Activated naive CD8-positive, alpha-beta T cell (primary cell): ENCODE data around the gene AVPR2.

Experiments used
- H3K27ac Mint-ChIP-seq: one replicate; pipeline ENCODE4 v1.8.0; 2021; ENCODE audit warnings: mixed read lengths
- H3K27me3 Mint-ChIP-seq: one replicate; pipeline ENCODE4 v1.8.0; 2021; ENCODE audit warnings: mixed read lengths
- H3K36me3 Mint-ChIP-seq: one replicate; pipeline ENCODE4 v1.8.0; 2021; ENCODE audit warnings: mixed read lengths
- H3K4me1 Mint-ChIP-seq: one replicate; pipeline ENCODE4 v1.8.0; 2021; ENCODE audit warnings: low read depth, mixed read lengths
- H3K4me3 Mint-ChIP-seq: one replicate; pipeline ENCODE4 v1.8.0; 2021; ENCODE audit warnings: mild to moderate bottlenecking, mixed read lengths
- H3K9me3 Mint-ChIP-seq: one replicate; pipeline ENCODE4 v1.8.0; 2021; ENCODE audit warnings: low read depth, mixed read lengths

Gene AVPR2

GRCh38 chrX:153867671-153868070, 36.8 kb upstream of the AVPR2 start:
- no peak overlapping the region for H3K27ac Mint-ChIP-seq
- H3K9me3 Mint-ChIP-seq, result no peaks in the 10 kb centered on the region
- no peaks in the 10 kb centered on the region for H3K4me1 Mint-ChIP-seq
- H3K27me3 Mint-ChIP-seq, result no peaks in the 10 kb centered on the region
- no peak overlapping the region for H3K4me3 Mint-ChIP-seq
- no peaks in the 10 kb centered on the region for H3K36me3 Mint-ChIP-seq

- Mint-ChIP-seq H3K27ac (no peak overlapping the region), H3K9me3 (no peaks in the 10 kb centered on the region), H3K4me1 (no peaks in the 10 kb centered on the region), H3K36me3 (no peaks in the 10 kb centered on the region), H3K27me3 (no peaks in the 10 kb centered on the region), H3K4me3 (no peak overlapping the region)
Measured at GRCh38 chrX:153868576-153869472, 35.6 kb upstream of the AVPR2 start.

- no peaks in the 10 kb centered on the region for H3K27me3 Mint-ChIP-seq
- H3K36me3 Mint-ChIP-seq, result no peaks in the 10 kb centered on the region
- no peaks in the 10 kb centered on the region for H3K9me3 Mint-ChIP-seq
- H3K27ac Mint-ChIP-seq, result no peak overlapping the region
- H3K4me1 Mint-ChIP-seq, result no peaks in the 10 kb centered on the region
- H3K4me3 Mint-ChIP-seq, result no peak overlapping the region
Measured at GRCh38 chrX:153869473-153870287, 34.8 kb upstream of the AVPR2 start.

- Mint-ChIP-seq H3K36me3 (no peaks in the 10 kb centered on the region), H3K27ac (no peak overlapping the region), H3K4me1 (no peaks in the 10 kb centered on the region), H3K27me3 (no peaks in the 10 kb centered on the region), H3K9me3 (no peaks in the 10 kb centered on the region), H3K4me3 (no peak overlapping the region)
Measured at GRCh38 chrX:153870288-153870690, 34.2 kb upstream of the AVPR2 start.

- Mint-ChIP-seq H3K36me3 (no peaks in the 10 kb centered on the region), H3K27me3 (no peaks in the 10 kb centered on the region), H3K9me3 (no peaks in the 10 kb centered on the region)
Measured at GRCh38 chrX:153870791-153871360, 33.6 kb upstream of the AVPR2 start.

GRCh38 chrX:153871451-153871850, 33.0 kb upstream of the AVPR2 start:
- Mint-ChIP-seq H3K27ac (no peak overlapping the region), H3K27me3 (peaks cover 4% of the 10 kb centered on the region), H3K4me1 (peaks cover 2% of the 10 kb centered on the region), H3K9me3 (no peaks in the 10 kb centered on the region), H3K4me3 (no peak overlapping the region), H3K36me3 (no peaks in the 10 kb centered on the region)

More at GRCh38 chrX:153870791-153871360, 33.6 kb upstream of the AVPR2 start:
- H3K4me1 Mint-ChIP-seq, result no peaks in the 10 kb centered on the region
- no peak overlapping the region for H3K27ac Mint-ChIP-seq
- H3K4me3 Mint-ChIP-seq, result no peak overlapping the region

GRCh38 chrX:153871946-153872878, 32.3 kb upstream of the AVPR2 start:
- peaks cover 4% of the 10 kb centered on the region for H3K27me3 Mint-ChIP-seq
- H3K27ac Mint-ChIP-seq, result no peak overlapping the region
- no peak overlapping the region for H3K4me3 Mint-ChIP-seq

GRCh38 chrX:153873282-153874084, 31.0 kb upstream of the AVPR2 start:
- peaks cover 4% of the 10 kb centered on the region for H3K4me1 Mint-ChIP-seq
- H3K27me3 Mint-ChIP-seq, result peaks cover 6% of the 10 kb centered on the region
- H3K36me3 Mint-ChIP-seq, result no peaks in the 10 kb centered on the region
- no peak overlapping the region for H3K4me3 Mint-ChIP-seq
- H3K27ac Mint-ChIP-seq, result no peak overlapping the region
- no peaks in the 10 kb centered on the region for H3K9me3 Mint-ChIP-seq

More at GRCh38 chrX:153871946-153872878, 32.3 kb upstream of the AVPR2 start:
- no peaks in the 10 kb centered on the region for H3K36me3 Mint-ChIP-seq
- no peaks in the 10 kb centered on the region for H3K9me3 Mint-ChIP-seq
- peaks cover 3% of the 10 kb centered on the region for H3K4me1 Mint-ChIP-seq

GRCh38 chrX:153874085-153874365, 30.4 kb upstream of the AVPR2 start:
- no peak overlapping the region for H3K4me3 Mint-ChIP-seq
- peaks cover 6% of the 10 kb centered on the region for H3K27me3 Mint-ChIP-seq
- peaks cover 7% of the 10 kb centered on the region for H3K4me1 Mint-ChIP-seq
- no peak overlapping the region for H3K27ac Mint-ChIP-seq
- no peaks in the 10 kb centered on the region for H3K9me3 Mint-ChIP-seq
- no peaks in the 10 kb centered on the region for H3K36me3 Mint-ChIP-seq

- peaks cover 12% of the 10 kb centered on the region for H3K4me1 Mint-ChIP-seq
- H3K36me3 Mint-ChIP-seq, result no peaks in the 10 kb centered on the region
- H3K4me3 Mint-ChIP-seq, result no peak overlapping the region
- H3K27ac Mint-ChIP-seq, result no peak overlapping the region
- H3K9me3 Mint-ChIP-seq, result no peaks in the 10 kb centered on the region
- H3K27me3 Mint-ChIP-seq, result peaks cover 8% of the 10 kb centered on the region
Measured at GRCh38 chrX:153874366-153875125, 29.9 kb upstream of the AVPR2 start.

- no peak overlapping the region for H3K27ac Mint-ChIP-seq
- H3K36me3 Mint-ChIP-seq, result no peaks in the 10 kb centered on the region
- peaks cover 12% of the 10 kb centered on the region for H3K4me1 Mint-ChIP-seq
- H3K9me3 Mint-ChIP-seq, result no peaks in the 10 kb centered on the region
- no peak overlapping the region for H3K4me3 Mint-ChIP-seq
- H3K27me3 Mint-ChIP-seq, result peaks cover 8% of the 10 kb centered on the region
Measured at GRCh38 chrX:153875391-153876111, 28.9 kb upstream of the AVPR2 start.

- H3K4me3 Mint-ChIP-seq, result no peak overlapping the region
- no peaks in the 10 kb centered on the region for H3K36me3 Mint-ChIP-seq
- no peak overlapping the region for H3K27ac Mint-ChIP-seq
- H3K4me1 Mint-ChIP-seq, result peaks cover 12% of the 10 kb centered on the region
- H3K27me3 Mint-ChIP-seq, result peaks cover 8% of the 10 kb centered on the region
- H3K9me3 Mint-ChIP-seq, result no peaks in the 10 kb centered on the region
Measured at GRCh38 chrX:153876112-153876491, 28.4 kb upstream of the AVPR2 start.
